HUES48 (cell line): Measurements from ENCODE around the gene NUP50.

ENCODE experiments used
- H3K27ac ChIP-seq: one replicate; pipeline ENCODE4 v1.7.0; 2013; ENCODE audit warnings: low read depth, low read length, inconsistent platforms
- H3K27me3 ChIP-seq: 2 replicates; pipeline ENCODE4 v1.6.1; 2013; ENCODE audit warnings: mild to moderate bottlenecking, low read length; ENCODE audit not compliant: control insufficient read depth, insufficient read depth
- H3K36me3 ChIP-seq: 2 replicates; pipeline ENCODE4 v1.6.1; 2013; ENCODE audit warnings: low read length; ENCODE audit not compliant: control insufficient read depth, insufficient read depth
- H3K4me1 ChIP-seq: 2 replicates; pipeline ENCODE4 v1.6.1; 2013; ENCODE audit warnings: mild to moderate bottlenecking, low read length; ENCODE audit not compliant: control insufficient read depth, insufficient read depth
- H3K4me3 ChIP-seq: 2 replicates; pipeline ENCODE4 v1.5.1; 2013; ENCODE audit warnings: mild to moderate bottlenecking, low read depth, low read length
- H3K9ac ChIP-seq: 2 replicates; pipeline ENCODE4 v1.6.1; 2013; ENCODE audit warnings: mild to moderate bottlenecking, low read depth, low read length, moderate library complexity
- H3K9me3 ChIP-seq: 2 replicates; pipeline ENCODE4 v1.6.1; 2013; ENCODE audit warnings: low read length; ENCODE audit not compliant: control insufficient read depth, insufficient read depth

NUP50 gene

GRCh38 chr22:45231293-45231692 is 67.6 kb downstream of the NUP50 start:
- Histone ChIP-seq H3K9ac (no peak overlapping the region), H3K4me1 (peaks cover 4% of the 10 kb centered on the region; the same call in 1 of the 2 replicates), H3K4me3 (no peak overlapping the region), H3K36me3 (0 out of 2 replicates have a peak, but pooled peaks cover 4% of the 10 kb centered on the region), H3K27ac (no peak overlapping the region), H3K9me3 (no peaks in the 10 kb centered on the region), H3K27me3 (no peaks in the 10 kb centered on the region)

GRCh38 chr22:45233386-45233785 is 69.7 kb downstream of the NUP50 start:
- no peak overlapping the region for H3K4me3 ChIP-seq
- H3K27ac ChIP-seq, result no peak overlapping the region
- H3K4me1 ChIP-seq, result no peaks in the 10 kb centered on the region
- H3K9ac ChIP-seq, result no peak overlapping the region
- H3K36me3 ChIP-seq, result peaks cover 5% of the 10 kb centered on the region
- no peaks in the 10 kb centered on the region for H3K9me3 ChIP-seq
- H3K27me3 ChIP-seq, result no peaks in the 10 kb centered on the region

- H3K9me3 ChIP-seq, result no peaks in the 10 kb centered on the region
- H3K4me1 ChIP-seq, result no peaks in the 10 kb centered on the region
- no peaks in the 10 kb centered on the region for H3K27me3 ChIP-seq
- H3K4me3 ChIP-seq, result no peak overlapping the region
- no peak overlapping the region for H3K9ac ChIP-seq
- peaks cover 9% of the 10 kb centered on the region for H3K36me3 ChIP-seq
- H3K27ac ChIP-seq, result no peak overlapping the region
These were observed 70.1 kb downstream of the NUP50 start for GRCh38 chr22:45233827-45234226.

- Histone ChIP-seq H3K36me3 (peaks cover 10% of the 10 kb centered on the region), H3K27me3 (peaks cover 5% of the 10 kb centered on the region; the same call in 1 of the 2 replicates), H3K4me1 (peaks cover 8% of the 10 kb centered on the region), H3K4me3 (no peak overlapping the region), H3K9me3 (no peaks in the 10 kb centered on the region), H3K27ac (no peak overlapping the region), H3K9ac (no peak overlapping the region)
These were observed 71.5 kb downstream of the NUP50 start for GRCh38 chr22:45235101-45235777.

- Histone ChIP-seq H3K4me3 (no peak overlapping the region), H3K27ac (no peak overlapping the region), H3K9ac (no peak overlapping the region)
These were observed 72.2 kb downstream of the NUP50 start for GRCh38 chr22:45235851-45236342.

GRCh38 chr22:45237065-45237990 is 73.6 kb downstream of the NUP50 start:
- peaks cover 11% of the 10 kb centered on the region for H3K4me1 ChIP-seq
- no peak overlapping the region for H3K27ac ChIP-seq
- no peak overlapping the region for H3K9ac ChIP-seq
- H3K36me3 ChIP-seq, result peaks cover 10% of the 10 kb centered on the region
- H3K9me3 ChIP-seq, result no peaks in the 10 kb centered on the region
- H3K4me3 ChIP-seq, result no peak overlapping the region
- peaks cover 12% of the 10 kb centered on the region for H3K27me3 ChIP-seq

More at GRCh38 chr22:45235851-45236342, 72.2 kb downstream of the NUP50 start:
- peaks cover 7% of the 10 kb centered on the region; the same call in 1 of the 2 replicates for H3K27me3 ChIP-seq
- H3K36me3 ChIP-seq, result peaks cover 10% of the 10 kb centered on the region
- H3K9me3 ChIP-seq, result no peaks in the 10 kb centered on the region
- peaks cover 8% of the 10 kb centered on the region for H3K4me1 ChIP-seq
